ENCODE data around the gene OTC. TPM values are rescaled to one million over a fixed set of nuclear protein-coding genes. Genes with fewer than 3 reads are reported as not detected.

OTC gene
- total RNA-seq, 1 experiment from 2014 or later: not detected

DNA sequence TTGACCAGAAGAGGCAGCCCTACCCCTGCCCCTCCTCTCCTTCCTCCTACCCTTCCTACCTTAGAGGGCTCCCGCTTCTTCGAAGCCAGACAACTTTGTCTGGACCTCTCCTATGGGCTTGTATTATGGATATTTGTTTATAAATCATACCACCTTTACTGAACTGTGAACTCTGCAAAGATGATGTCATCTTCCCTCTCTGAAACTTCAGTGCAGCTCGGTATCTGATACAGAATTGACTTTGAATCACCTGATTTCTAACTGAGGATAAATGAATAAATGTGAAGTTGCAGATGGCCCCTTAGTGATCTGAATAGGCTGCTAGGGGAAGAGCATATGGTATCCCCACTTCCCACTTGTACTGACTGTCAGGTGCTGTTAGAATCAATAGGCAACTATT, 1.1 kb upstream of the OTC start:
- Mint-ChIP-seq H3K27ac (no peak overlapping the region), H3K36me3 (ENCODE audit: insufficient read depth in 1 of 3, low read depth in 3 of 3) (peaks cover 0 to 2% (median 1%) of the 10 kb centered on the region in 3 experiments; a peak in 3 of 7 replicates), H3K4me3 (no peak overlapping the region), H3K27me3 (ENCODE audit: low read depth) (no peaks in the 10 kb centered on the region; the same call in 1 of the 2 replicates), H3K4me1 (no peaks in the 10 kb centered on the region), H3K9me3 (peaks cover 48 to 52% of the 10 kb centered on the region in 2 experiments)
- H4K91ac ChIP-seq (ENCODE audit: insufficient read length, low read depth, low read length): no peak overlapping the region
- no peak overlapping the region for H2BK20ac ChIP-seq (ENCODE audit: low read depth, low read length, poor library complexity, severe bottlenecking)
- no peak overlapping the region for H2AFZ ChIP-seq (ENCODE audit: low read length)
- H3K4me2 ChIP-seq (ENCODE audit: insufficient read depth, insufficient read length, low read length): no peak overlapping the region
- H3K23me2 ChIP-seq (ENCODE audit: insufficient read length, low read depth, low read length, poor library complexity, severe bottlenecking): no peaks in the 10 kb centered on the region
- no peak overlapping the region for H3K18ac ChIP-seq (ENCODE audit: insufficient read length, low read depth, low read length)
- WGBS (ENCODE audit: extremely low coverage, insufficient read length, low lambda C conversion rate): no CpG with 5 or more reads among the region's 3 CpGs
- TF ChIP-seq, protein P1, sequence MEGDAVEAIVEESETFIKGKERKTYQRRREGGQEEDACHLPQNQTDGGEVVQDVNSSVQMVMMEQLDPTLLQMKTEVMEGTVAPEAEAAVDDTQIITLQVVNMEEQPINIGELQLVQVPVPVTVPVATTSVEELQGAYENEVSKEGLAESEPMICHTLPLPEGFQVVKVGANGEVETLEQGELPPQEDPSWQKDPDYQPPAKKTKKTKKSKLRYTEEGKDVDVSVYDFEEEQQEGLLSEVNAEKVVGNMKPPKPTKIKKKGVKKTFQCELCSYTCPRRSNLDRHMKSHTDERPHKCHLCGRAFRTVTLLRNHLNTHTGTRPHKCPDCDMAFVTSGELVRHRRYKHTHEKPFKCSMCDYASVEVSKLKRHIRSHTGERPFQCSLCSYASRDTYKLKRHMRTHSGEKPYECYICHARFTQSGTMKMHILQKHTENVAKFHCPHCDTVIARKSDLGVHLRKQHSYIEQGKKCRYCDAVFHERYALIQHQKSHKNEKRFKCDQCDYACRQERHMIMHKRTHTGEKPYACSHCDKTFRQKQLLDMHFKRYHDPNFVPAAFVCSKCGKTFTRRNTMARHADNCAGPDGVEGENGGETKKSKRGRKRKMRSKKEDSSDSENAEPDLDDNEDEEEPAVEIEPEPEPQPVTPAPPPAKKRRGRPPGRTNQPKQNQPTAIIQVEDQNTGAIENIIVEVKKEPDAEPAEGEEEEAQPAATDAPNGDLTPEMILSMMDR (conservative IDR thresholded peaks at IDR 0.05): no peak
- H3K4ac ChIP-seq (ENCODE audit: low read depth, low read length): no peak overlapping the region
- no peaks in the 10 kb centered on the region for H4K20me1 ChIP-seq (ENCODE audit: control insufficient read depth, insufficient read depth, insufficient read length)
- no peaks in the 10 kb centered on the region for H3K79me2 ChIP-seq (ENCODE audit: insufficient read depth, low read length)
- H3K27me3 ChIP-seq (ENCODE audit: insufficient read depth, low read length): no peaks in the 10 kb centered on the region
- no peak for DNase-seq
- no peak overlapping the region for H3K27ac ChIP-seq (ENCODE audit: insufficient read length, low read depth, low read length)
- H2BK12ac ChIP-seq (ENCODE audit: insufficient read length, low read depth, low read length): no peak overlapping the region
- H2BK15ac ChIP-seq (ENCODE audit: low read depth, low read length): no peak overlapping the region
- no peak overlapping the region for H4K8ac ChIP-seq (replicated peaks; ENCODE audit: insufficient read length, low read depth, low read length)
- H3K23ac ChIP-seq (ENCODE audit: insufficient read length, low read depth, low read length): no peak overlapping the region
- no peak overlapping the region for H2AK5ac ChIP-seq (ENCODE audit: insufficient read length, low read length)
- no peaks in the 10 kb centered on the region for H3K79me1 ChIP-seq (ENCODE audit: insufficient read depth, low read depth, low read length, poor library complexity, severe bottlenecking)
- H3K56ac ChIP-seq (ENCODE audit: insufficient read length, low read depth, low read length): no peak overlapping the region
- no peak overlapping the region for H2BK5ac ChIP-seq (ENCODE audit: insufficient read length, low read length)
- H2BK120ac ChIP-seq (ENCODE audit: low read depth, low read length, poor library complexity, severe bottlenecking): no peak overlapping the region
- H3K14ac ChIP-seq (ENCODE audit: insufficient read depth, low read length): no peak overlapping the region
- no peaks in the 10 kb centered on the region for H3K9me3 ChIP-seq (ENCODE audit: control insufficient read depth, low read depth, low read length)
- no peak overlapping the region for H3K9ac ChIP-seq (ENCODE audit: extremely low read depth, insufficient read length, low read length)
- no peak overlapping the region for H4K5ac ChIP-seq (ENCODE audit: insufficient read length, low read depth, low read length)
- no peaks in the 10 kb centered on the region for H3K4me1 ChIP-seq (ENCODE audit: insufficient read depth, low read length)
- H3T11ph ChIP-seq (ENCODE audit: low read length): no peak overlapping the region
